Measurements from ENCODE around the gene EYA3. TPM values are rescaled to one million over a fixed set of nuclear protein-coding genes. Genes with fewer than 3 reads are reported as not detected.

Gene EYA3
- total RNA-seq, 2 experiments from 2014 or later: 5.7 to 6.4 TPM

- no peaks in the 10 kb centered on the region for H3K36me3 Mint-ChIP-seq (ENCODE audit: low read depth)
- peaks cover 11% of the 10 kb centered on the region for H3K4me1 Mint-ChIP-seq (ENCODE audit: low read depth)
- Histone ChIP-seq H3K27me3 (ENCODE audit: control insufficient read depth in 1 of 2, insufficient read depth in 2 of 2, low read length in 2 of 2) (peaks cover 0 to 9% of the 10 kb centered on the region in 2 experiments), H3K9me3 (ENCODE audit: control insufficient read depth in 1 of 2, insufficient read depth in 1 of 2, low read length in 2 of 2) (no peaks in the 10 kb centered on the region), H3K36me3 (ENCODE audit: insufficient read depth, low read length) (no peaks in the 10 kb centered on the region), H3K4me3 (ENCODE audit: low read length) (no peak within 1 kb of the TSS), H3K27ac (ENCODE audit: low read depth in 1 of 2, low read length in 2 of 2) (no peak within 1 kb of the TSS), H3K4me1 (ENCODE audit: insufficient read depth, low read length) (peaks cover 11% of the 10 kb centered on the region)
- ATAC-seq (ENCODE audit: poor library complexity) (no peak), DNase-seq (no peak)
- no peak within 1 kb of the TSS for H3K27ac Mint-ChIP-seq
- no peak within 1 kb of the TSS for H3K4me3 Mint-ChIP-seq
- ChIA-PET POLR2A (no interaction called here), CTCF (no interaction called here)
- no peak for TF ChIP-seq CTCF (IDR thresholded peaks at IDR 0.05)
- no peaks in the 10 kb centered on the region for H3K9me3 Mint-ChIP-seq
- intact Hi-C loops (cut with DNase I, micrococcal nuclease): no loop called here
- peaks cover 24% of the 10 kb centered on the region for H3K27me3 Mint-ChIP-seq
Observed at GRCh38 chr1:27934818-27935549, 153.4 kb downstream of the EYA3 start, which contains the start of gene SMPDL3B. TSS of gene SMPDL3B (plus strand) at chr1:27935000. CDS start at chr1:27935184, 184 bp downstream.

- H3K36me3 Mint-ChIP-seq (ENCODE audit: low read depth): no peaks in the 10 kb centered on the region
- no peak for TF ChIP-seq CTCF (IDR thresholded peaks at IDR 0.05)
- H3K36me3 ChIP-seq (ENCODE audit: insufficient read depth, low read length): no peaks in the 10 kb centered on the region
- H3K4me3 Mint-ChIP-seq: no peak overlapping the region
- ATAC-seq (ENCODE audit: poor library complexity): no peak
- no peak overlapping the region for H3K4me3 ChIP-seq (ENCODE audit: low read length)
- H3K9me3 ChIP-seq (ENCODE audit: control insufficient read depth in 1 of 2, insufficient read depth in 1 of 2, low read length in 2 of 2): no peaks in the 10 kb centered on the region
- no peak for DNase-seq
- no peak overlapping the region for H3K27ac ChIP-seq (ENCODE audit: low read depth in 1 of 2, low read length in 2 of 2)
- no peaks in the 10 kb centered on the region for H3K9me3 Mint-ChIP-seq
- ChIA-PET CTCF (no interaction called here), POLR2A (no interaction called here)
- H3K4me1 ChIP-seq (ENCODE audit: insufficient read depth, low read length): peaks cover 9% of the 10 kb centered on the region
- intact Hi-C loops (cut with DNase I, micrococcal nuclease): no loop called here
- H3K4me1 Mint-ChIP-seq (ENCODE audit: low read depth): peaks cover 9% of the 10 kb centered on the region
- H3K27me3 Mint-ChIP-seq: peaks cover 24% of the 10 kb centered on the region
- no peak overlapping the region for H3K27ac Mint-ChIP-seq
- peaks cover 0 to 9% of the 10 kb centered on the region in 2 experiments for H3K27me3 ChIP-seq (ENCODE audit: control insufficient read depth in 1 of 2, insufficient read depth in 2 of 2, low read length in 2 of 2)
Observed at GRCh38 chr1:27931759-27932158, 156.7 kb downstream of the EYA3 start.

- no peak overlapping the region for H3K4me3 Mint-ChIP-seq
- H3K4me1 Mint-ChIP-seq (ENCODE audit: low read depth): peaks cover 9% of the 10 kb centered on the region
- Histone ChIP-seq H3K9me3 (ENCODE audit: control insufficient read depth in 1 of 2, insufficient read depth in 1 of 2, low read length in 2 of 2) (no peaks in the 10 kb centered on the region), H3K4me1 (ENCODE audit: insufficient read depth, low read length) (peaks cover 9% of the 10 kb centered on the region), H3K27me3 (ENCODE audit: control insufficient read depth in 1 of 2, insufficient read depth in 2 of 2, low read length in 2 of 2) (peaks cover 0 to 9% of the 10 kb centered on the region in 2 experiments), H3K27ac (ENCODE audit: low read depth in 1 of 2, low read length in 2 of 2) (no peak overlapping the region), H3K4me3 (ENCODE audit: low read length) (no peak overlapping the region), H3K36me3 (ENCODE audit: insufficient read depth, low read length) (no peaks in the 10 kb centered on the region)
- ChIA-PET CTCF (interaction anchor here (0.9 kb wide), 1 partner anchor 29 kb away, joined by 3 read pairs; no protein-coding TSS in a partner anchor), POLR2A (no interaction called here)
- ATAC-seq (ENCODE audit: poor library complexity) (no peak), DNase-seq (no peak)
- peaks cover 24% of the 10 kb centered on the region for H3K27me3 Mint-ChIP-seq
- no peak overlapping the region for H3K27ac Mint-ChIP-seq
- no peak for TF ChIP-seq CTCF (IDR thresholded peaks at IDR 0.05)
- intact Hi-C loops (cut with DNase I, micrococcal nuclease): no loop called here
- H3K36me3 Mint-ChIP-seq (ENCODE audit: low read depth): no peaks in the 10 kb centered on the region
- H3K9me3 Mint-ChIP-seq: no peaks in the 10 kb centered on the region
Observed at GRCh38 chr1:27931184-27931583, 157.2 kb downstream of the EYA3 start.

Measured in CD4-positive, alpha-beta T cell (primary cell).